Measurements from ENCODE around the gene ACSS2. TPM values are rescaled to one million over a fixed set of nuclear protein-coding genes. Genes with fewer than 3 reads are reported as not detected.

ACSS2 gene
- total RNA-seq, 2 donors from 2014 or later = 17.0 to 34.2 TPM

DNA sequence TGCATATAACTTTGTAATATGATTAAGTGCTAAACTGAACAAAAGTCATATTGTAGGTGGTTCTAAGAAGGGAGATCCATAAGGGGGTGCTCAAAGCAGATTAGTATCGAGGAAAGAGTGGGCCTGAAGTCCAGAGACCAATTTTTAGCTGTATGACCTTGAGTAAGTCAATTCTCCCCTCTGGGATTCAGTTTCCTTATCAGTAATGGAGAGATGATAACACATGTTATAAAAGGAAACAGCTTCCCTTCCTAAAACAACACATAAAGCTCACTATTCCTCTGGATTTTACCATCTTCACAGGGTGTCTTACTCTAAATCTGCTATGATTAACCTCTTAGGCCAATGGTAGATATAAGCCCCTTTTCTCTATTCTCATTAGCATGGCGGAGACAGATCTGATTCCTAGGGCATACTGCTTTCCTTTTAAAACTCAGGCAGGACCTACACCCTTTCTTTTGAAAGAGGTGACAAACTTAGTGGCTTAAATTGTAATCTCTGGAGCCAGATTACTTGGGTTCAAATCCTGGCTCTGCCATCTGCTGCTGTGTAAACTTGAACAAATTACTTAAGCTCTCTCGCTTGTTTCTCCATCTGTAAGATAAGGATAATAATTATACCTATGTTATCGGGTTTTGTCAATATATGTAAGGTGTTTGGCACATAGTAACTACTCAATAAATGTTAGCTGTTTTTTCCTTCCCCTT, 39.5 kb downstream of the ACSS2 start:
- Histone ChIP-seq H3K27me3 (ENCODE audit: control insufficient read depth, insufficient read depth, low read length, poor library complexity, severe bottlenecking) (no peaks in the 10 kb centered on the region), H3K27ac (ENCODE audit: low read depth, low read length) (no peak overlapping the region), H3K9ac (ENCODE audit: extremely low read depth, low read length, poor library complexity, severe bottlenecking) (no peak overlapping the region), H3K4me1 (ENCODE audit: control insufficient read depth, insufficient read depth, low read length) (peaks cover 4% of the 10 kb centered on the region), H3K4me3 (ENCODE audit: low read length) (no peak overlapping the region), H3K36me3 (ENCODE audit: control insufficient read depth, insufficient read depth, low read length) (no peaks in the 10 kb centered on the region), H3K9me3 (ENCODE audit: control insufficient read depth, low read length) (no peaks in the 10 kb centered on the region)
- Mint-ChIP-seq H3K4me1 (peaks cover 6% of the 10 kb centered on the region), H3K27ac (no peak overlapping the region), H3K9me3 (no peaks in the 10 kb centered on the region), H3K27me3 (ENCODE audit: insufficient read depth) (no peaks in the 10 kb centered on the region), H3K4me3 (no peak overlapping the region), H3K36me3 (ENCODE audit: low read depth) (peaks cover 19% of the 10 kb centered on the region)
- 89 to 100% methylated on average over 2 to 3 of the region's 4 CpGs for WGBS, 2 experiments (ENCODE audit: insufficient coverage in 1 of 2, insufficient read length in 1 of 2)
- no peak for DNase-seq
- TF ChIP-seq, protein P1, sequence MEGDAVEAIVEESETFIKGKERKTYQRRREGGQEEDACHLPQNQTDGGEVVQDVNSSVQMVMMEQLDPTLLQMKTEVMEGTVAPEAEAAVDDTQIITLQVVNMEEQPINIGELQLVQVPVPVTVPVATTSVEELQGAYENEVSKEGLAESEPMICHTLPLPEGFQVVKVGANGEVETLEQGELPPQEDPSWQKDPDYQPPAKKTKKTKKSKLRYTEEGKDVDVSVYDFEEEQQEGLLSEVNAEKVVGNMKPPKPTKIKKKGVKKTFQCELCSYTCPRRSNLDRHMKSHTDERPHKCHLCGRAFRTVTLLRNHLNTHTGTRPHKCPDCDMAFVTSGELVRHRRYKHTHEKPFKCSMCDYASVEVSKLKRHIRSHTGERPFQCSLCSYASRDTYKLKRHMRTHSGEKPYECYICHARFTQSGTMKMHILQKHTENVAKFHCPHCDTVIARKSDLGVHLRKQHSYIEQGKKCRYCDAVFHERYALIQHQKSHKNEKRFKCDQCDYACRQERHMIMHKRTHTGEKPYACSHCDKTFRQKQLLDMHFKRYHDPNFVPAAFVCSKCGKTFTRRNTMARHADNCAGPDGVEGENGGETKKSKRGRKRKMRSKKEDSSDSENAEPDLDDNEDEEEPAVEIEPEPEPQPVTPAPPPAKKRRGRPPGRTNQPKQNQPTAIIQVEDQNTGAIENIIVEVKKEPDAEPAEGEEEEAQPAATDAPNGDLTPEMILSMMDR (conservative IDR thresholded peaks at IDR 0.05) = no peak

DNA sequence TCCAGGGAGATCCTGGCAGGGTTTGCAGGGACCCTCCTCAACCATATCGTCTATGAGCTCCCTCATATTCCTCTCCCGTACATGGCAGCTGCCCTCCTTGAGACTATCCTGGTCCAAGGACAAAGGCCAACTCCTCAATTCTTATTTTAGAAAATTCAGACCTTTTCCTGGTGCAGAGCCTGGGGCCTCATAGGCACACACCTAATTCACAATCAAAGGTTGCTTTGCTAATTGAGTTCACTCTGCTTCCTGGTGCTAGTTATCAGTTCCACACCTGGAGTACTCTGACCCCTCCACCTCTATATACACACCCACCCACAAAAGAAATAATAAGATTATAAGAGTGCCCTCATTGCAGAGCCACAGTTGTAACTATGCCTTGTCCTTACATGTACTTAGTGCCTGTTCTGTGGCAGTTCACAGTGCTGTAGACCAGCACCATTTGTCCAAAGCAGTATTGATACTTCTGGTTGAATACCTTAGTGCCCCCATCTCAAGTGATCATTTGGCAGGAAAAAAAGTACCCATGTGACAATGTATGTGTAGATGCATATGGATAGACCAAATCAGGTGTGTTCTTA, 40.5 kb downstream of the ACSS2 start:
- DNase-seq = no peak
- Mint-ChIP-seq H3K4me1 (peaks cover 6% of the 10 kb centered on the region), H3K27ac (no peak overlapping the region), H3K36me3 (ENCODE audit: low read depth) (peaks cover 19% of the 10 kb centered on the region), H3K27me3 (ENCODE audit: insufficient read depth) (no peaks in the 10 kb centered on the region), H3K4me3 (no peak overlapping the region), H3K9me3 (no peaks in the 10 kb centered on the region)
- no peaks in the 10 kb centered on the region for H3K9me3 ChIP-seq (ENCODE audit: control insufficient read depth, low read length)
- H3K36me3 ChIP-seq (ENCODE audit: control insufficient read depth, insufficient read depth, low read length) = no peaks in the 10 kb centered on the region
- 92% methylated on average over 2 of the region's 2 CpGs for WGBS, 2 experiments (ENCODE audit: insufficient coverage in 1 of 2, insufficient read length in 1 of 2)
- no peak overlapping the region for H3K4me3 ChIP-seq (ENCODE audit: low read length)
- TF ChIP-seq, protein P1 (conservative IDR thresholded peaks at IDR 0.05) = no peak
- H3K4me1 ChIP-seq (ENCODE audit: control insufficient read depth, insufficient read depth, low read length) = peaks cover 4% of the 10 kb centered on the region
- no peaks in the 10 kb centered on the region for H3K27me3 ChIP-seq (ENCODE audit: control insufficient read depth, insufficient read depth, low read length, poor library complexity, severe bottlenecking)
- H3K9ac ChIP-seq (ENCODE audit: extremely low read depth, low read length, poor library complexity, severe bottlenecking) = no peak overlapping the region
- H3K27ac ChIP-seq (ENCODE audit: low read depth, low read length) = no peak overlapping the region

DNA sequence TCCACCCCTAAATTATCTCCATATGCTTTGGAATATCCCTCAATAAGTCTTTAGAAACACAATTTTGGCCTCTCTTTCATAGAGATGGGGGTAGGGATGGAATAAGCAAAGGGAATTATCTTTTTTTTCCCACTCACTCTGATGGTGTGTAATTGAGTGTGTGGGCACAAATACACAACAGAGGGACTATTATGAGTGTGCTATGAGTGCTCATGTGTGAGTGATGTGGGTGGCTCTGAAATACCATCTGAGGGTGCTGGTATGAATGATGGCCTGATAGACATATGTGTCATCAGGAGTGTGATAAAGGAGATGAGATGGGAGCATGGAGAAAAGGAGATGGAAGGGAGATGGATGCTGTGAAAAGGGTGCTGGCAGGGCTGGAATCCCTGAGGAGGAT, 43.6 kb downstream of the ACSS2 start:
- Histone ChIP-seq H3K36me3 (ENCODE audit: control insufficient read depth, insufficient read depth, low read length) (peaks cover 10% of the 10 kb centered on the region), H3K9me3 (ENCODE audit: control insufficient read depth, low read length) (peaks cover 10% of the 10 kb centered on the region), H3K4me1 (ENCODE audit: control insufficient read depth, insufficient read depth, low read length) (peaks cover 4% of the 10 kb centered on the region), H3K4me3 (ENCODE audit: low read length) (no peak overlapping the region), H3K27me3 (ENCODE audit: control insufficient read depth, insufficient read depth, low read length, poor library complexity, severe bottlenecking) (no peaks in the 10 kb centered on the region), H3K27ac (ENCODE audit: low read depth, low read length) (no peak overlapping the region), H3K9ac (ENCODE audit: extremely low read depth, low read length, poor library complexity, severe bottlenecking) (no peak overlapping the region)
- peaks cover 6% of the 10 kb centered on the region for H3K4me1 Mint-ChIP-seq
- TF ChIP-seq, protein P1 (conservative IDR thresholded peaks at IDR 0.05) = no peak
- H3K4me3 Mint-ChIP-seq = no peak overlapping the region
- no peaks in the 10 kb centered on the region for H3K27me3 Mint-ChIP-seq (ENCODE audit: insufficient read depth)
- H3K36me3 Mint-ChIP-seq (ENCODE audit: low read depth) = peaks cover 21% of the 10 kb centered on the region
- H3K9me3 Mint-ChIP-seq = no peaks in the 10 kb centered on the region
- DNase-seq = no peak
- no peak overlapping the region for H3K27ac Mint-ChIP-seq

Data from endodermal cell (in vitro differentiated cells).